ENCODE measurements around the gene FAM234B. TPM values are rescaled to one million over a fixed set of nuclear protein-coding genes. Genes with fewer than 3 reads are reported as not detected.

Gene FAM234B
- total RNA-seq, 1 donor from 2014 or later, result 1.8 TPM

DNA sequence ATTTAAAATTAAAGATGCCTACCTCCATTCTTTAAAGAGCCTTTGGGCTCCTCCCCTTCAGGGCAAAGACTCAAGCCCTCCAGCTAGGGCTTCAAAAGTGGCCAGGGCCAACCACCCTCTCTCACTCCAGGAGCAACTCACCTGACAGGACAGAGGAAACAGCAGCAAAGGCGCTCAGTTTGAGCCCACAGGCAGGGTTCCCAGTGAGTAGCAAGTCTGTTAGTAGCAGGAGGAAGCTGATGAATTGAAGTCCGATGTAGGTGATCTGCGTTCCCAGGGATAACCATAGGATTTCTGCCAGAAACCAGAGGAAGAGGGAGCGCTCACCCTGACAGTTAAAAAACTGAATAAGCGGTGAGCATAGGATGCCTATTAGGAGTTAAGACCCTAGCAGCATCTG, 43.6 kb downstream of the FAM234B start:
- Histone ChIP-seq H3K4me3 (no peak overlapping the region), H3K27ac (replicated peaks) (no peak overlapping the region), H3K27me3 (ENCODE audit: low read depth) (no peaks in the 10 kb centered on the region), H3K4me1 (no peaks in the 10 kb centered on the region), H3K9me3 (replicated peaks) (no peaks in the 10 kb centered on the region), H3K36me3 (no peaks in the 10 kb centered on the region)
- TF ChIP-seq, protein P1, sequence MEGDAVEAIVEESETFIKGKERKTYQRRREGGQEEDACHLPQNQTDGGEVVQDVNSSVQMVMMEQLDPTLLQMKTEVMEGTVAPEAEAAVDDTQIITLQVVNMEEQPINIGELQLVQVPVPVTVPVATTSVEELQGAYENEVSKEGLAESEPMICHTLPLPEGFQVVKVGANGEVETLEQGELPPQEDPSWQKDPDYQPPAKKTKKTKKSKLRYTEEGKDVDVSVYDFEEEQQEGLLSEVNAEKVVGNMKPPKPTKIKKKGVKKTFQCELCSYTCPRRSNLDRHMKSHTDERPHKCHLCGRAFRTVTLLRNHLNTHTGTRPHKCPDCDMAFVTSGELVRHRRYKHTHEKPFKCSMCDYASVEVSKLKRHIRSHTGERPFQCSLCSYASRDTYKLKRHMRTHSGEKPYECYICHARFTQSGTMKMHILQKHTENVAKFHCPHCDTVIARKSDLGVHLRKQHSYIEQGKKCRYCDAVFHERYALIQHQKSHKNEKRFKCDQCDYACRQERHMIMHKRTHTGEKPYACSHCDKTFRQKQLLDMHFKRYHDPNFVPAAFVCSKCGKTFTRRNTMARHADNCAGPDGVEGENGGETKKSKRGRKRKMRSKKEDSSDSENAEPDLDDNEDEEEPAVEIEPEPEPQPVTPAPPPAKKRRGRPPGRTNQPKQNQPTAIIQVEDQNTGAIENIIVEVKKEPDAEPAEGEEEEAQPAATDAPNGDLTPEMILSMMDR (IDR thresholded peaks at IDR 0.05; ENCODE audit: borderline replicate concordance), result no peak
- no peak for DNase-seq
- intact Hi-C loops (cut with micrococcal nuclease), result no loop called here

DNA sequence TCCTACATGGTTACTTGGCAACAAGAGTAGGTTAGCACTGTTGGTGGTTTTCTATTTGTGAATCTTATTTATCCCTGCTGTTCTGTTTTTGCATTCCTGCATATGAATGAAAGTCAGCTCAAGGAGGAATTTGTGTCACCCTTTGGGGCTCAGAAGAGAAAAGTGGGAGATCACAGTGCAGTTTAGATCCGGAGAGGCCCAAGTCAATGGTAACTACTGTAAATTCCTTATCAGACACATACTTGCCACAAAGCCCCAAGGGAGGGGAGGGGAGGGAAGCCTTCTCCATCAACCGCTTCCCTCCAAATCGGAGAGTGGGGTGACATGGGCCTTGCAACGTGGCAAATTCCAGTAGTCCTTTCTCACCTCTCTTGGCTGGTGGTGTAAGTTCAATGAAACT, 44.3 kb downstream of the FAM234B start:
- Histone ChIP-seq H3K36me3 (no peaks in the 10 kb centered on the region), H3K4me3 (no peak overlapping the region), H3K9me3 (replicated peaks) (no peaks in the 10 kb centered on the region), H3K4me1 (peaks cover 2% of the 10 kb centered on the region), H3K27ac (replicated peaks) (no peak overlapping the region), H3K27me3 (ENCODE audit: low read depth) (no peaks in the 10 kb centered on the region)
- TF ChIP-seq, protein P1 (IDR thresholded peaks at IDR 0.05; ENCODE audit: borderline replicate concordance), result no peak
- no peak for DNase-seq
- intact Hi-C loops (cut with micrococcal nuclease), result no loop called here

DNA sequence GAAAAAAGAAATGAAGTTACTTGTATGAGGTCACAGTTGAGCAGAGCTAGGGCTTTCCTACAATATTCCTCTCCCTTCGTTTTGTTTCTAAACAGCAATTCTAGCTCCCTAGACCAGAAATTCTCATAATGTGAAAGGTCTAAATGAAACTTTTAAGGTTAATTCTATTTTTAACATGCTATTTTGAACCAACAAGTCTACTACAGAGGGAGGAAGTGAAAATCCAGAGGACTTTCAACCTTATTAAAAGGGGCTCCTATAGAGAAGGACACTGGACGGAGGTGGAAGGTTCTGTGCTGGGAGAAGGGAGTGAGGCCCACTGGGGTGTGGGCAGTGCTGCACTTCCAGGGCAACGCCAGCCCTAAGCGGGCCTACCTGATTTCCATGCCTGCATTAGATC, 45.9 kb downstream of the FAM234B start:
- Histone ChIP-seq H3K4me1 (peaks cover 4% of the 10 kb centered on the region), H3K36me3 (no peaks in the 10 kb centered on the region), H3K27ac (replicated peaks) (no peak overlapping the region), H3K27me3 (ENCODE audit: low read depth) (no peaks in the 10 kb centered on the region), H3K4me3 (no peak overlapping the region), H3K9me3 (replicated peaks) (no peaks in the 10 kb centered on the region)
- TF ChIP-seq, protein P1 (IDR thresholded peaks at IDR 0.05; ENCODE audit: borderline replicate concordance), result no peak
- intact Hi-C loops (cut with micrococcal nuclease), result no loop called here
- DNase-seq, result no peak

DNA sequence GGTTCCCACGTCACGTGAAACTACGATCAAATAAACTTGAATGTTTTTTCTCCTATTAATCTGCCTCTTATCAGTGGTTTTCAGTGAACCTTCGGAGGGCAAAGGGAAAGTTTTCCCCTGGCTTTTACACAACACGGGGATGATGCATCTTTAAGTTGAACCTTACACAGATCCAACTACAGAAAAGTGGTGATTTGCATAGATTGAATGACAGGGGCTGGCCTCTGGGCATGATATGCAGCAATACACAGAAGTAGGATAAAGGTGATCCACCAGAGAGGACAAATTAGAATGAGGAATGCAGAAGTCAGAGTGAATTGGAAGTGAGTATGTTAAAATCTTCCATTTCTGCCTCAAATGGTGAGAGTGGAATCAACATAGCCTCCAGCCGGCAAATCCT, 47.7 kb downstream of the FAM234B start:
- H3K27me3 ChIP-seq (ENCODE audit: low read depth), result no peaks in the 10 kb centered on the region
- intact Hi-C loops (cut with micrococcal nuclease), result no loop called here
- no peak overlapping the region for H3K27ac ChIP-seq (replicated peaks)
- no peak overlapping the region for H3K4me3 ChIP-seq
- TF ChIP-seq, protein P1 (IDR thresholded peaks at IDR 0.05; ENCODE audit: borderline replicate concordance), result no peak
- no peak for DNase-seq
- H3K4me1 ChIP-seq, result peaks cover 6% of the 10 kb centered on the region
- no peaks in the 10 kb centered on the region for H3K36me3 ChIP-seq
- H3K9me3 ChIP-seq (replicated peaks), result no peaks in the 10 kb centered on the region

DNA sequence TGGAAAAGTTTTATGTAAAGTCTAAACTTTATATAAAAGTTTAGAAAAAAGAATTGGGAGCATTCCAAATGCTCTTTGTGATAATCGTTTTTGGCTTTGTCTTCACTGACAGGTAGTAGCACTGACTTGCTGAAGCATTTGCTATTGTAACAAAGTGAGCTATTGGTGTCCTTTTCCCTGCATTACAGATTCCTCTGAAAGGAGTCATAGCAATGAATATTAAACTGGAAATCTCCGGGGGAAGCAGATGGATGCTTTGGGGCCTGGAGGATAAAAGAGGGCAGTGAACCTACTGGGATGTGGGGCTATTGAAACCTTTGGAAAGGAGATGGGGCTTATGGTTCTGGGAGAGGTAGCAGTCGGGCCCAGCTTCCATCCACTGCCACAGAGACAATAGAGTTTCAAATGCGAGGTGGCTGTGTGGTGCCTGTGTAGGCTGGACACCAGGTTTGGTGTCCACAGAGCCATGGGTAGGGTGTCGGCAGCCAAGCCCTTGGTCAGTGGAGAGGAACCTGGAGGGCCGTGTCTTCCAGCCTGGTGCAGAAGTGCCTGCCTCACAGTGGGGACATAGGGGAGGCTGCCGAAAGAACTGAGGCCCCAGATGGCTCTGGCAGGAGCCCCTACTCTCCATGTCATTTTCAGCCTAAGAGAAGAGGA, 49.1 kb downstream of the FAM234B start:
- Histone ChIP-seq H3K36me3 (no peaks in the 10 kb centered on the region), H3K4me1 (peaks cover 21% of the 10 kb centered on the region), H3K27ac (replicated peaks) (no peak overlapping the region), H3K27me3 (ENCODE audit: low read depth) (no peaks in the 10 kb centered on the region), H3K4me3 (no peak overlapping the region), H3K9me3 (replicated peaks) (no peaks in the 10 kb centered on the region)
- TF ChIP-seq, protein P1 (IDR thresholded peaks at IDR 0.05; ENCODE audit: borderline replicate concordance), result no peak
- intact Hi-C loops (cut with micrococcal nuclease), result no loop called here
- DNase-seq, result no peak
